IPS-NIHi7 (cell line): ENCODE data around the gene OR51E2.

Source experiments
- DNase-seq: peaks from one replicate; pipeline ENCODE4 v3.0.0; 2012; ENCODE audit warnings: mixed read lengths; ENCODE audit errors: extremely low spot score

The OR51E2 gene

DNA sequence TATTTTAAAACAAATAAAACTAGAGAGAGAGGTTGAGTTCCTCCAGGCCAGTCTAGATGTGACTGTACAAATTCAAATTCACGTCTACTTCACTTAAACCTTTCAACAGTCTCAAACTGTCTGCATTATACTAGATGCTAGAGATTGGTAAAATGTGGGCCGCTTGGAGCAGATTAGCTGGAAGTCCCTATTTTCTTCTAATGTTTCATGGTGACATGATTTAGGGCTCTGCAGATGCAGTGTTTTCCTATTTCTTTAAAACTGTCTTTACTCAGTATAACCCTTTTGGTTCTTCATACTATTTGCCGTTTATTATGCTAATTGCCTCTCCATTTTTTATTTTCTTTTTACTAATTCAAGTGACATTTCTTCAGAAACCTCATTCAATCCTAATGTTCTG, 33.5 kb downstream of the OR51E2 start:
- no peak for DNase-seq

- DNase-seq: no peak
Measured at GRCh38 chr11:4662876-4663275, 34.8 kb downstream of the OR51E2 start.

GRCh38 chr11:4658629-4659445, 38.8 kb downstream of the OR51E2 start:
- DNase-seq: no peak

- DNase-seq: no peak
Measured at GRCh38 chr11:4654635-4655369, 42.9 kb downstream of the OR51E2 start.

DNA sequence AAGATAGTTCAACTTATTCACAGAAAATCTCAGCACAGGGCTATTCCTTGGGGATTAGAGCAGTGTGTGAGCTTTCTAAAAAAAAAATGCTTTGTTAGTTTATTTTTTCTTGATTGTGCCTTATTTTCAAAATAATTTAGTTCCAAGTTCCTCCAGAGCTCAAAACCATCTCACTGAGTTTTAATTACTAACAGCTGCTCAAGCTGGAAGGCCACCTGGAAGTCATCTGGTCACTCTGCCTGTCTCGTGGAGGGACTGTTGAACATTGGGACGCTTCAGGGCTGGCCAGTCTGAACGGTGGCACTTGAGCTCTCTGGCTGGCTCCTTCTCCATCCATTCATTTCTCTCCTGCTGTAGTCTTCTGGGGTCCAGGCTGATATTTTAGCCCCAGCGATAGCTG, 49.9 kb downstream of the OR51E2 start:
- no peak for DNase-seq

DNA sequence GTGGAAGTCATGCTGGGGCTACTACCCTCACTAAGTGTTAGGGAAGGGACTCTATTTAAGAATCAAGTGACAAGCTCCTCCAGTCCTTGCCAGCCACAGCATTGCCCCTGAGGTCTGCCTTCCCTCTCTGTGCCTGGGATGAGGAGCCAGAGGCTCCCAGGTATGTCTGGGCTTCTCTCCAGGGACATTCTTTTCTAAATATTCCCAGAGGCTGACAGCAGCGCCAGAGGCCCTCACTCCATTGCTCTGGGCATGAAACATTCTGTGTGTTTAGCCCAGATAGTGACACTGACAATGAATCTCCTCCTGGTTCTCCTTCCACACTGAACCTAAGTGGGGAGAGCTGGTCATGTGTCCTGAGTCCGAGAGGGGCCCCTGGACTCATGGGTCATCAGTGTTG, 51.7 kb downstream of the OR51E2 start:
- no peak for DNase-seq

- DNase-seq: no peak
Measured at GRCh38 chr11:4644233-4644632, 53.4 kb downstream of the OR51E2 start.

DNA sequence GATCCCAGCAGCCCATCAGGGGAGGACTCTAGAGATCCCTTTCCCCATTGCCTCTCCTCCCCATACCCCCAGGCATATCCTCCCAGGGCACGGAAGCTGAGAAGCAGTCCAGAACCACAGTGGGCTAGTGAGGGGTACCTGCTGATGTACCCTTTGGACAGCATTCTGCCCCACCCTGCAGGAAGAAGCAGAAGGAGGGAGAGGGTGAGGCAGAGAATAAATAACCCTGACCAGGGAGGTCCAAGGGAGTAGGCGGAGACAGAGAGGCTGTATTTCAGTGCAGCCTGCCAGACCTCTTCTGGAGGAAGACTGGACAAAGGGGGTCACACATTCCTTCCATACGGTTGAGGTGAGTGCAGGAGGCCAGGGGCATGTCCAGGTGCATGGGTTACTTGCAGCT, 54.0 kb downstream of the OR51E2 start, which contains the start of gene OR51E1:
Gene OR51E1 (plus strand): TSS at position 301 of the 400 bp plus-strand sequence. CDS start 8,545 bp downstream, outside the sequence.
- DNase-seq: no peak

GRCh38 chr11:4643076-4643475, 54.6 kb downstream of the OR51E2 start:
- no peak for DNase-seq

DNA sequence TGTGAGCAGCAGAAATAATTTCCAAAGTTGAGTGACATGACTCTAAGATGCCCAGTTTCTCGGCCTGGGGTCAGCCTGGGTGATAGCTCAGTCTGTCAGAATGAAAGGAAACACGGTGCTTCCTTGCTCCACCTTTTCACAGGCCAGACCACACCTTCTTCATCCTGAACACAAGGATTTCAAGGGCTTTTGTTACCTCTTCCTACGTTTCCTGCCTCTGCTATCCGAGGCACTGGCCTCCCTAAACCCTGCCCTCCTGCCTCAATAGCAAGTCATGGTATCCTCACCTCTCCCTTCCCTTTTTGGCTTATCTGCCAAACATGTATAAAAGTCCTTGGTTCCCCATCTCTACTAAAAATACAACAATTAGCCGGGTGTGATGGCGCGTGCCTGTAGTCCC, 55.6 kb downstream of the OR51E2 start:
- DNase-seq: no peak

- no peak for DNase-seq
Measured at GRCh38 chr11:4641501-4641900, 56.2 kb downstream of the OR51E2 start.

DNA sequence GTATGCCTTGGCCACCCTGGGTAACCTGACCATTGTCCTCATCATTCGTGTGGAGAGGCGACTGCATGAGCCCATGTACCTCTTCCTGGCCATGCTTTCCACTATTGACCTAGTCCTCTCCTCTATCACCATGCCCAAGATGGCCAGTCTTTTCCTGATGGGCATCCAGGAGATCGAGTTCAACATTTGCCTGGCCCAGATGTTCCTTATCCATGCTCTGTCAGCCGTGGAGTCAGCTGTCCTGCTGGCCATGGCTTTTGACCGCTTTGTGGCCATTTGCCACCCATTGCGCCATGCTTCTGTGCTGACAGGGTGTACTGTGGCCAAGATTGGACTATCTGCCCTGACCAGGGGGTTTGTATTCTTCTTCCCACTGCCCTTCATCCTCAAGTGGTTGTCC, 57.7 kb downstream of the OR51E2 start:
- no peak for DNase-seq

DNA sequence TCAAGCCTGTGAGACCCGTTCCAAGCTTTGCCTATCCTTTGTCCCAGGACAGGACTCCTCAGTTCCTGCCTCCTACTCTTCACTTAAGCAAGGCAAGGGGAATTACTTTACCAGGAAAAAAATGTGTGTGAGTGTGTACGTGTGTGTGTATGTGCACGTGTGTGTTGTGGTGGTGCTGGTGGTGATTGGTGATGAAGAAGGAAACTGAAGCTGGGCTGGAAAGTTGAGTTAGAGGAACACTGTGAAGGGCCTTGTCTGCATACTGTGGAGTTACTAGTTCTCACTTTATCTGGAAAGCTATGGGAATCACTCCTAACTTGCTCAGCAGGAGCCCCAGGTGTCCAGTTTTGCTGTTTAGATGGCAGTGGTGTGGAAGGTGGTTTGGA, 60.0 kb downstream of the OR51E2 start:
- DNase-seq: no peak

GRCh38 chr11:4636962-4637661, 60.5 kb downstream of the OR51E2 start, which contains the start of gene OR51D1:
TSS of gene OR51D1 (plus strand) at chr11:4637477. CDS start at chr11:4639791, 2,314 bp downstream.
- DNase-seq: peak; percentile 92

DNA sequence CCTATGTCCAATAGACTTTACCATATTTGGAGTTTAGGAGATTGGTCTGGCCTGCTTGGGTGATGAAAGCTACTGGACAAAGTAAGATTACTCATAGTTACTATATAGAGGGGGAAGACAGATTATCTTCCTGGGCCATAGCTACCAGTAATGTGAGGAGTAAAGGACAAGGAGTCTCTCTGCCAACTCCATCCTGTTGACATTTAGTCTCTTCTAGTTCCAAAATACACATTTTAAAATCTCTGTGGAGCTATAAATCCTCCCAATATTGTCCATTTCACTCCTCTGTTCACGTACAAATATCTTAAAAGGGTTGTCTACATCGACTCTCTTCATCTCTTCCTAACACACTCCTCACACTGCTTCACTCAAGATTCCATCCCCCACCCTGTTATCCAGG, 61.5 kb downstream of the OR51E2 start:
- no peak for DNase-seq
